ENCODE measurements around the gene RORB.

DNA sequence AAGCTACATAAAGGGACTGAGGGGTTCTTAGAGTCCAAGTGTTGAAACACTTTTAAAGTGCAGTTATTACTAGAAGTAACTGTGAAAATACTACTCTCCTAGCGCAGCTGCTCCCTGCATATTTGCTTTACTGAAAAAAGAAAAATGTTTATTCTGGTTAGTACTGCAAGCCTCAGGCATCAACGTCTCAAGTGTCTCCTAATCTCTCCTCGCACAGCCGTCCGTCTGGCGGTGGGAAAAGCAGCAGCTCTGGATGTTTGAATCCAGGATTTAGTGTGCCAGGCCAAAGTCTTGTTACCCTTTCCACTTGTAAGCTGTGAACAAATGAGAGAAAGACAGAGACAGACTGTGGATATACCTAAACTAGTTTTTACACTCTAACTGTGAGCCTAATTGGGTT lies 31.1 kb downstream of the RORB start:
- TF ChIP-seq POLR2AphosphoS5 (IDR thresholded peaks at IDR 0.05) (no peak), EP300 (IDR thresholded peaks at IDR 0.05) (no peak)
- TF ChIP-seq, protein P1, sequence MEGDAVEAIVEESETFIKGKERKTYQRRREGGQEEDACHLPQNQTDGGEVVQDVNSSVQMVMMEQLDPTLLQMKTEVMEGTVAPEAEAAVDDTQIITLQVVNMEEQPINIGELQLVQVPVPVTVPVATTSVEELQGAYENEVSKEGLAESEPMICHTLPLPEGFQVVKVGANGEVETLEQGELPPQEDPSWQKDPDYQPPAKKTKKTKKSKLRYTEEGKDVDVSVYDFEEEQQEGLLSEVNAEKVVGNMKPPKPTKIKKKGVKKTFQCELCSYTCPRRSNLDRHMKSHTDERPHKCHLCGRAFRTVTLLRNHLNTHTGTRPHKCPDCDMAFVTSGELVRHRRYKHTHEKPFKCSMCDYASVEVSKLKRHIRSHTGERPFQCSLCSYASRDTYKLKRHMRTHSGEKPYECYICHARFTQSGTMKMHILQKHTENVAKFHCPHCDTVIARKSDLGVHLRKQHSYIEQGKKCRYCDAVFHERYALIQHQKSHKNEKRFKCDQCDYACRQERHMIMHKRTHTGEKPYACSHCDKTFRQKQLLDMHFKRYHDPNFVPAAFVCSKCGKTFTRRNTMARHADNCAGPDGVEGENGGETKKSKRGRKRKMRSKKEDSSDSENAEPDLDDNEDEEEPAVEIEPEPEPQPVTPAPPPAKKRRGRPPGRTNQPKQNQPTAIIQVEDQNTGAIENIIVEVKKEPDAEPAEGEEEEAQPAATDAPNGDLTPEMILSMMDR (IDR thresholded peaks at IDR 0.05): no peak

Data from gastroesophageal sphincter (tissue), 3 donors.